HG02798 (cell line): Measurements from ENCODE around the gene STK4.

ENCODE experiments used
- ATAC-seq: cut with Tn5 transposase; IDR thresholded peaks from one replicate; pipeline ENCODE4 v1.9.1; 2021; ENCODE audit warnings: mild to moderate bottlenecking; ENCODE audit not compliant: unreplicated experiment, poor library complexity

Gene STK4

DNA sequence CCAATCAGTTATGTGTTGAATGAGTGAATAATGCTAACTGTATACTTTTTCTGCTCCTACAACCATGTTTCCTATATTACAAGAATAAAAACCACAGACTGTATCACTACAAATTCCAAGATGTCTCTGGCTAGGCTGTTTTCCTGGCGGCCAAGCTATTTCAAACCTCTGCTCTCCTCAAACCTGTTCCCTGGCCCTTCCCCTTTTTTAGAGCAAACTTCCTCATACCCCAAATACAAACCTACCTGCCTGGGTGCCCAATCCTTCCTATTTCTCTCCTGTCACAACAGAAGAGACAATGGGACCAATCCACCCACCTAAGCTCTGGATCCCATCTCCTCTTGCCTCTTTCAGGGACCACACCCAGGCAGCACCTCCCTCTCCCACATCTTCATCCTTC lies 13.6 kb upstream of the STK4 start:
- ATAC-seq, result no peak

DNA sequence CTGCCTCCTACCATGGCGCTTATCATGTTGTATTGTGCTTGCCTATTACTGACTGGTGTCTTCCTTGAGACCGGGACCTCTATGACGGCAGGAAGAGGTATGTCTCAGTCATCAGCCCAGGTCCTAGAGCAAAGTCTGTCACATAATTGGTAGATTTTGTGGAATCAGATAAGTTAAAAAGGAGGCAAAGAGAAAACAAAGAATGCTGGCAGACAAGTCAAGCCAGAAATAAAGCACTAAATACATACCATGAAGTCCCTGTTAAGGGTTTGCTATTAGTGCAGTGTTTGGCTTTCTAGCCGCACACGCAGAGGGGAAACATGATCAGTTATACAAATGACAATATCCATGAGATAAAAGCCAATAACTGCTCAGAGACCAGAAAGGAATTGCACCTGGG lies 12.1 kb upstream of the STK4 start:
- ATAC-seq, result no peak

DNA sequence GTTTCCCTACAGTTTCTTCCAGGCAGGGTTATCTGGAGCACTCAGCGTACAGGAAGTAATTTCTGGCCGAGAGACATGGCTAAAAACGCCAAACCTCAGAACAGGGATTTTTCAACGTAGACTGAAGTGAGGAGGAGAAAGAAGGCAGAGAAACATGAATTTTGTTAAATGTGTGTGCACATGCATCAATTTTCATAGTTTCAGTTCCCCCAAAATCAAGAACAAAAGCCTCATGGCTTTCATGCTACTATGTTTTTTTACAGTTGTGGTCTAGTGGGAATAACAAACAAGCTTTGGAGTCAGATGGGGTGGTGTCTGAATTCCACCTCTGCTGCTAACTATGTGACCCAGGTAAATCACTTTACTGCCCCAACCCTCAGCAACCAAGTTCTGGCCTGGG lies 11.0 kb upstream of the STK4 start:
- no peak for ATAC-seq

DNA sequence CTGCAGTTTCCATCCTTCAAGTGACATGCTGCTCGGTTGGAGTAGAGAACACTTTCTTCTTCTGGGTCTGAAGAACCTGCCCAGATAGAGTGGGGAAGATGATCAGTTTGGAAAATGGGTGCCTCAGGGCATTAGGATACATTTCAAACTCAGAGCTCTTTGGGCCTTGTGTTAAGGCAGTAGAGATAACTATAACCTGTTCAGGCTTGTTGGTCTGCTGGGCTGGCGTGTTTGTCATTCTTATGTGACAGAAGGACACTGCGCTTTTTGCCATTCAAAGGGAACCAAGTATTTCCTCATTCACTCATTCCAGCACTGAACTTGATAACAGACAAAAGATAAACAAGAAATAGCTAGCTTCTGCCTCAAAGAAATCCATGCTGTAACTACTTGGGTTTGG lies 9.9 kb upstream of the STK4 start:
- no peak for ATAC-seq

- ATAC-seq, result no peak
These were observed 8.0 kb upstream of the STK4 start for GRCh38 chr20:44958276-44958675.

- no peak for ATAC-seq
These were observed 7.2 kb upstream of the STK4 start for GRCh38 chr20:44959082-44959637.

- ATAC-seq, result no peak
These were observed 6.6 kb upstream of the STK4 start for GRCh38 chr20:44959638-44960102.

DNA sequence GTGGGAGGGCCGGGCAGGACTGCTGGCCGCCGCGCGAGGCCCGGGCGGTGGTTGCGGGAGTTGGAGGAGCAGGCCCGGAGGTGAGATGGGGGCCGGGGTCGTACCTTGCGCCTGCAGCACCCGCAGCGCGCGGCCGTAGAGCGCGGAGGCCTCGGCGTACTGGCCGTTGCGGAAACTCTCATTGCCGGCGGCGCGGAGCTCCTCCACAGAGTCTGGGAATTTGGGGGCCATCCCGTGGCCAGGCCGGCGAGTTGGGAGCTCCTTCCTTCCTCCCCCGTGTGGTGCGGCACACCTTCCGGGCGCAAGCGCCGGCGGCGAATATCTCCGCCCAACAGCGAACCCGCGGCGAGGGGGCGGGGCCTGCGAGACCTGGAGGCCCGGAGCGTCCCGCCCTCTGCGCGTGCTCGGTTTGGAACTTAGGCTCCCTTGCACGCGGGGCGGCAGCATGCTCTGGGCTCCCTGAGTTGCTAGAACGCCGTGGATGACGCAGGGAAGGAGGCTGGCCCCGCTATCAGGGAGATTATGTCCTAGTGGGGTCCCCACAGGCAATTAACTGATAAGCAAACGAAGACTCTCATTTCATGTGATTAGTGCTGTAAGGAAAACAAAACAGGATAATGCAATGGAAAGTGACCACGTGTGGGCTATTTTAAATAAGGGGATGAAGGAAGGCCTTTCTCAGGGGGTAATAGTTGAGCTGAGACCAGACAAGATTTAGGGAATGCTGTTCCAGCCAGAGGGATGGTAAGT lies 6.0 kb upstream of the STK4 start, which contains the start of gene TOMM34:
Gene TOMM34 (minus strand): TSS at position 295 of the 750 bp plus-strand sequence. CDS start 64 bp downstream, at position 231.
- ATAC-seq, result peak; percentile 92

GRCh38 chr20:44961011-44961869 lies 5.1 kb upstream of the STK4 start:
- ATAC-seq, result no peak

DNA sequence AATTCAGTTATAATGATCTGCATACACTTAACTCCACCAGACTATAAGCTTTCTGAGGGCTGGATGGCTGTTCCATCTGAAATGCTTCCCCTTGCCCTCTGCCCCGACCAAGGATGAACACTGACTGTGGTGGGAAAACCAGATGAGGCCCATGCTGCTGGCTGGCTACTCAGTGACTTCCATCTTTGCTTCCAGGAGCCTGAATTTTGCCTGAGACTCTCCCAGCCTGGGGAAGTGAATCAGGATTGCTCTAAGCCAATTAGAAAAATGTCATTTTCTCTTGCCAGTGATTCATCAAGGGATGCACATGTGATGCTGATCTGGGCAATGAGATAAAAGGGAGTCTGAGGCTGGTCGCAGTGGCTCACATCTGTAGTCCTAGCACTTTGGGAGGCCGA lies 4.4 kb upstream of the STK4 start:
- no peak for ATAC-seq

GRCh38 chr20:44962483-44962882 lies 3.8 kb upstream of the STK4 start:
- no peak for ATAC-seq

GRCh38 chr20:44963325-44964215 lies 2.7 kb upstream of the STK4 start:
- ATAC-seq, result no peak

DNA sequence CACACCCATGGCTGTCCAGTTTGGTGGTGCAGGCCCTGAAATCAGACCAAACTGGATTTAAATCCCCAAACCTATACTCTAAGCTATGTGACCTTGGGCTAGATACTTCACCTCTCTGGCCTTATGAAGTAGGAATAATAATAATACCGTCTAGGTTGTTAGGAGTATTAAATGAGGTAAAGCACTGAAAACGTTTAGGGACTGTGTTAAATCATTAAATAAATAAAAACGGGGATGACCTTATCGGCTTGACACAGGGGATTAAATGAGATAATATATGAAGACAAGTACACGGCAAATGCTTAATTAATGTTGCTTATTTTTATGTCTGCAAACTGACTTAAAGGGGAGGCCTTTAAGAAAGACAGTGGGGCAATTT lies 672 bp upstream of the STK4 start:
- no peak for ATAC-seq

DNA sequence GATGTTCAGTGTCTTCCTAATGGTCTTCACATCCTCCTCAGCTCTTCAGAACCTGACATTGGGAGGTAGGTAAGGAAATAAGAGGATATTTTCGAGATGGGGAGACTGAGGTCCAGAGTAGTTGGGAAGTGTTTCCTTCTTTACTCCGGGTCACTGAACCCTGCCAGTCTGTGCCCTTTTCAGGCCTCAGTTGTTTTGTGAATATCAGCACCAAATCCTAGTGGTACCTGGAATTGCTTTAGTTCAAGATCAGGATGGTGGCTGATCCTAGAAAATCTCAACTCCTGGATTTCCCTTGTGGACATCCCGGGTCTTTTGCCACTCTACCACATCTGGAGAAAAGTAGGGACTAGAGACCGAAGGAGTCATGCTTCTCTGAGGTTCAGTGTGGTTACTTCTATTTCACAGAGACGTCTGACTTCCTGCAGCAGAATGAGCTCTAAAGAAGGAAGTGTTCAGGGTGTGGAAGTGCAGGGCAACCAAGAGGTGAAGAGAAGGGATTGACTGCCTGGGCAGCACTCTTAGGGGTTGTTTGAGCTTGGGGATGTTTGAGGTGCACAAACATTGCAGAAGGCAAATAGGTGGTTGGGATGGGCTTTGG lies 995 bp downstream of the STK4 start:
- no peak for ATAC-seq

DNA sequence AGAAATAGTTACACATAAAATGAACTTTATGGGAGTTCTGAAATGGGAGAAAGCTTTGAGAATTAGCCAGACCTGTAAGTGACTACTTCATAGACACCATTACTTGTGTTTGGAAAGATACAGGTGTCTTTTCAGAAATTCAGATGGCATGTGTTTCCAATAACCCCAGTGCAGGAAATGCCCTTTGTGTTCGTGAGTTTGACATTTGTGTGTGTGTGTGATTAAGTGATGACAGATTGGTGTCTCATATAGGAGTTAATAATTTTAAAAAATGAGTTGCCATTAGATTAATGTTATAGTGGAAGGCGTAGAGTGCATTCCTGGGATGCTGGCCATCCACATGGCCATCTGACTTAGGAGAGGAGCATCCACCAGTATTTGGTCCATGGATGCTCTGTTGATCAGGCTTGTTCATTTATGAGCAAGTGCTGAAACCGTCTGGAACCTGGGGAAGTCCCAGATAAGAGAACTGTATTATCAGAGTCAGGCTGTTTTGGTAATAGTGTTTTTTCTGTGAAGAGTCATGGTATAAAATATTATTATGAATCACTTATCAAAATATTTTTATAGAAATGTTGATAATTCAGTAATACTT lies 3.1 kb downstream of the STK4 start:
- no peak for ATAC-seq

GRCh38 chr20:44970243-44970757 lies 4.0 kb downstream of the STK4 start:
- no peak for ATAC-seq

GRCh38 chr20:44973053-44973452 lies 6.7 kb downstream of the STK4 start:
- no peak for ATAC-seq

DNA sequence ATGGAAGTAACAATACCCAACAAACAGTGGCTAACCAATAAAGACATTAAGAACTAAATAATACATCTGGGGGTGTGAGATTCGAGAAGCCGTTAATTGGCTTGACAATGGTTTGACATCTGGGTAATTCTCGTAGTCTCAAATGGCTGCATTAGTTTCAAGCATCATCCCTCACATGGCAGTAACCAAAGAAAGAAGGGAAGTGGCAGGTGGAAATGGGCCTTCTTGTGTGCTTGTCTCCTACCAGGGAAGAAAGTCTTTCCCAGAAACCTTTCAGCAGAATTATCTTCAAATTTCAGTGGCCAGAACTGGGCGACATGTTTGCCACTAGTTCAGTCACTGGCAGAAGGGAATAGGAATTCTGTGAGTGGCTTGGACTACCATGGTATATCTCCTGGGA lies 10.4 kb downstream of the STK4 start:
- no peak for ATAC-seq

DNA sequence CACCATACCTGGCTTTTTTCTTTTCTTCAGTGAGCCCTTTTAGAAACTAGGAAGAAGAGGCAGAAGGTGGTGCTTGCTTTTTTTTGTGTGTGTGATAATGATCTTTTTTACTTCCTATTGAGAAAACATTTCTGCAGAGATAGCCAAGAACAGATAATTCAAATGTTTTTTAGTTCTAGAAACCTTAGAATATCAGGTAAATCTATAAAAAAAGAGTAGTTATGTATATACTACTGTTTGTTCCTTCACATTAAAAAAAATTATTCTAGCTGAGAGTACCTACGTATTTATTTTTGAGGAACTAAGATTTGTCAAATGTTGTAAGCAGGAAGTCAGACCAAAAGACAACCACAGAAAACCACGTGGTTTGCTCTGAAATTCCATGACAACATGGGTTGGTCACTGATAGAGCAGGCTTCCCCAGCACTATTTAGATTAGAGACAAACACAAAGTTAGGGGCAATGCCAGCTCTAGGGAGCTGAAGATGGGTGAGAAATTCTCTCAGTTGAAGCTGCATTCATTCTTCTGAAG lies 12.8 kb downstream of the STK4 start:
- ATAC-seq, result peak; percentile 91
